IgD-negative memory B cell (primary cell): ENCODE data around the gene ETV6. TPM values are rescaled to one million over a fixed set of nuclear protein-coding genes. Genes with fewer than 3 reads are reported as not detected.
"Not testable (repeated sequence)": the region's sequence is repeated elsewhere in the genome, so short reads cannot be mapped to it uniquely, and the experiment has no call there.

ENCODE experiments used
- H3K27ac Mint-ChIP-seq, 3 donors: one replicate each; pipeline ENCODE4 v1.8.0; 2020 to 2022; ENCODE audit warnings: mild to moderate bottlenecking in 3 of 3, mixed read lengths in 3 of 3, moderate library complexity in 1 of 3
- H3K27me3 Mint-ChIP-seq: one replicate; pipeline ENCODE4 v1.8.0; 2021; ENCODE audit warnings: mixed read lengths
- H3K36me3 Mint-ChIP-seq: one replicate; pipeline ENCODE4 v1.8.0; 2020; ENCODE audit warnings: mild to moderate bottlenecking, mixed read lengths
- H3K4me1 Mint-ChIP-seq, 3 donors: one replicate each; pipeline ENCODE4 v1.8.0; 2020 to 2022; ENCODE audit warnings: mixed read lengths in 3 of 3, mild to moderate bottlenecking in 1 of 3
- H3K4me3 Mint-ChIP-seq, 4 donors: one replicate each; pipeline ENCODE4 v1.8.0; 2020 to 2022; ENCODE audit warnings: mild to moderate bottlenecking in 4 of 4, mixed read lengths in 4 of 4, moderate library complexity in 3 of 4
- H3K9me3 Mint-ChIP-seq, 3 donors: one replicate each; pipeline ENCODE4 v1.8.0; 2020 to 2021; ENCODE audit warnings: mixed read lengths in 3 of 3, mild to moderate bottlenecking in 1 of 3
- polyA plus RNA-seq: library from polyadenylated mRNA; unstranded; fragments of 300-500 nt; fragmentation: Illumina TruSeq; gene quantifications from one replicate; pipeline ENCODE4 v1.2.3, GENCODE V29; 2021

The ETV6 gene
- polyA plus RNA-seq, 1 donor from 2014 or later: 9.8 TPM

DNA sequence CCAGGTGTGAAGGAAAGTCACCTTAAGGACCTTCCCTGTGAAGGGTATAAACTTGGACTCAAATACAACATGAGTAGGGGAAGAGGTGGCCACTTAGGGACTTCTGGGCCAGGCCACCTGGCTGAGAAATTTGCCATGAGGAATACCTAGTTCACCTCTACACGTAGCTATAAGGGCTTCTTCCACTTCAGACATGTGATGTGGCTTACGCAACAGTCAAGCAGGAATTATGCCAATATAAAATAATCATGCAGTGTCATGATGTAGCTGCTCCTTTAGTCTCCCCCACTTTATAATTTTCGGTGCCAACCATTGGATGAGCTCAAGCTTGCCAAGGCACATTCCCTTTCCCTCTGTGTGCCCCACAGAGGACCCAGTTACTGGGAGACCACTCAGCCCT lies 254.7 kb downstream of the ETV6 start:
- peaks cover 1% of the 10 kb centered on the region for H3K36me3 Mint-ChIP-seq
- no peak overlapping the region for H3K4me3 Mint-ChIP-seq
- H3K27ac Mint-ChIP-seq: no peak overlapping the region
- peaks cover 2 to 7% (median 6%) of the 10 kb centered on the region in 3 donors for H3K4me1 Mint-ChIP-seq
- H3K9me3 Mint-ChIP-seq: peaks cover 6 to 12% (median 6%) of the 10 kb centered on the region in 3 donors
- peaks cover 1% of the 10 kb centered on the region for H3K27me3 Mint-ChIP-seq

DNA sequence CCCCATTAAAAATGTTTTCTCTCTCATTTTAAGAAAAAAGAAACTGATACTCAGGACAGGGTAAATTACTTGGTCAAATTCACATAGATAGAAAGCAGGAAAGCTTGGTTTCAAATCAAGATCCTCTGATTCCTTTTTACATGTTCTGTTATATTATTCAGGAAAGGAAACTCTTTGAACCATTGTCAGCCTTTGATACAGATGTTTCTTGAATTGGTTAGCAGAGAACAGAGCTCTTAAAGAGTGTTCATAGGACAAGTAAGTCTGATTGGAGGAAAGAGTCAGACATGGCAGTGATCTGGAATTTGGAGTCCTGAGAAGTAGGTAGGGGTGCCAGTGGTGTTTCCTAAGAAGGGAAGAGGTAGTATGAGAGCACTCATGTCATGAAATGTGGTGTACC lies 256.1 kb downstream of the ETV6 start:
- Mint-ChIP-seq H3K4me1 (peaks cover 2 to 7% (median 6%) of the 10 kb centered on the region in 3 donors), H3K4me3 (no peak overlapping the region), H3K9me3 (peaks cover 6 to 16% (median 6%) of the 10 kb centered on the region in 3 donors), H3K36me3 (peaks cover 2% of the 10 kb centered on the region), H3K27me3 (no peaks in the 10 kb centered on the region), H3K27ac (no peak overlapping the region)

DNA sequence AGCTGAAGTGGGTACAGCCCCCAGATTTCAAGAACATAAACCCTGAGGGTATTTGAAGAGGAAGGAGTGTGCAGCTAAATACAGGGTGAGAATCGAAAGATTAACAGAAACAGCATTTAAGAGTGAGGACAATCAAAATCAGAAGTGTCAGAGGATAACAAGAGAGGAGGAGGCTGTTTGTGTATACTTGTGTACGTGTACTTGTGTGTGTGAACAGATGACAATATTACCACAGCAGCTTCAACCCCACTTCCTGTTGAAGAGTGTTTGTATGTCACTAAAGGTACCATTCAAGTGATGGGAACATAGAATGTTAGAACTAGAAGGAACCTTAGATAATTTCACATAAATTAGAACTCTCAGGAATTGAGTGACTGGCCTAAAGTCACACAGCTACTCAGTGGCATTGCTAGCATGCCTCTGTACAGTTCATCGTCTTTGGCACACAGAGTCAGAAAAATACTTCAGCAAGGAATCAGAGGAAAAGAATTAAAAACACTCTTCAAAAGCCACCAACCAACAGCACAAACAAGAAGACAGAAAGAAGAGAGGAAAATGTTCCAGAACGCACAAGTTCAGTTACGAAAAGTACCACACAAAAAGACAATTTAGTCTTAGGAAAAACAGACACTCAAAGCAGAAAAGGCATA lies 256.9 kb downstream of the ETV6 start:
- Mint-ChIP-seq H3K27ac (peak overlapping the region in 1 of 3 donors; percentile 49), H3K4me1 (peaks cover 2 to 7% (median 6%) of the 10 kb centered on the region in 3 donors), H3K27me3 (no peaks in the 10 kb centered on the region), H3K9me3 (peaks cover 6 to 17% (median 6%) of the 10 kb centered on the region in 3 donors), H3K4me3 (no peak overlapping the region), H3K36me3 (peaks cover 3% of the 10 kb centered on the region)

DNA sequence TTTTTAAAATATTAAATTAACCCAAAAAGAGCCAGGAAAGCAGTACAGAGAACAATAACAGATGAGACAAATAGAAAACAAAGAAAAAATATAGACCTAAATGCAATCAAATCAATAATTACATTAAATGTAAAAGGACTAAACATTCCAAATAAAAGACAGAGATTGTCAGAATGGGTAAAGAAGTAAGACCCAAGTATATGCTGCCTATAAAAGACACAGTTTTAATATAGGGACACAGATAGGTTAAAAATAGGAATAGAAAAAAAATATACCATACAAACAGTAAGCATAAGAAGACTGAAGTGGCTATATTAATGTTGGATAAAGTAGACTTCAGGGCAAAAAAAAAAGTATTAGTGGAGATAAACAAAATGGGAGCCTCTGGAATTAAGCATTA lies 258.2 kb downstream of the ETV6 start:
- no peaks in the 10 kb centered on the region for H3K27me3 Mint-ChIP-seq
- peaks cover 6 to 17% (median 6%) of the 10 kb centered on the region in 3 donors for H3K9me3 Mint-ChIP-seq
- no peaks in the 10 kb centered on the region for H3K4me1 Mint-ChIP-seq
- no peak overlapping the region for H3K27ac Mint-ChIP-seq
- peaks cover 3% of the 10 kb centered on the region for H3K36me3 Mint-ChIP-seq
- no peak overlapping the region for H3K4me3 Mint-ChIP-seq

DNA sequence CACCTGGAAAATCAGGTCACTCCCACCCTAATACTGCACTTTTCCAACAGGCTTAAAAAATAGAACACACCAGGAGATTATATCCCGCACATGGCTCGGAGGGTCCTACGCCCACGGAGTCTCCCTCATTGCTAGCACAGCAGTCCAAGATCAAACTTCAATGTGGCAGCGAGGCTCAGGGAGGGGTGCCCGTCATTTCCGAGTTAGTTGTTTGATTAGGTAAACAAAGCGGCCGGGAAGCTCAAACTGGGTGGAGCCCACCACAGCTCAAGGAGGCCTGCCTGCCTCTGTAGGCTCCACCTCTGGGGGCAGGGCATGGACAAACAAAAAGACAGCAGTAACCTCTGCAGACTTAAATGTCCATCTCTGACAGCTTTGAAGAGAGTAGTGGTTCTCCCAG lies 259.9 kb downstream of the ETV6 start:
- H3K4me1 Mint-ChIP-seq, H3K27ac Mint-ChIP-seq, H3K4me3 Mint-ChIP-seq, H3K36me3 Mint-ChIP-seq, H3K27me3 Mint-ChIP-seq: not testable (repeated sequence)
- H3K9me3 Mint-ChIP-seq: peaks cover 6 to 17% (median 6%) of the 10 kb centered on the region in 3 donors

DNA sequence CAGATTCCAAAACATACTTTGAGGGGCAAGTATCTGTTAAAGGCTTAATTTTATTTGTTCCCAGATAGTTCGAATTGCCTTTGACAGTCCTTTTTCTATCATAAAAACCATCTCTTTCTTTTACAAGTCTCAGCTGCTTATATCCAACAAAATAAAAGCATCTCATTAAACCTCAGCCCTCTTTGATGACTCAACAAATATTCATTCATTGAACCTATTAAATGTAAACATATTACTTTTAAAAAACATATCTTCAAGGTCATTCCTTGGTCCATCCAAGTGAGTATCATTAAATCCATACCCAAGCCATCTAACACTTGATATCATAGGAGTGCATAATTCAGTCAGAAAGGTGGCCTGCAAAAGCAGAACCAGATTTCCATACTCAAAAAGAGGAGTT lies 266.6 kb downstream of the ETV6 start:
- Mint-ChIP-seq H3K4me3 (no peak overlapping the region), H3K27me3 (no peaks in the 10 kb centered on the region), H3K9me3 (peaks cover 0 to 4% (median 0%) of the 10 kb centered on the region in 3 donors), H3K4me1 (no peaks in the 10 kb centered on the region), H3K36me3 (no peaks in the 10 kb centered on the region), H3K27ac (peak overlapping the region in 1 of 3 donors; percentile 40)

DNA sequence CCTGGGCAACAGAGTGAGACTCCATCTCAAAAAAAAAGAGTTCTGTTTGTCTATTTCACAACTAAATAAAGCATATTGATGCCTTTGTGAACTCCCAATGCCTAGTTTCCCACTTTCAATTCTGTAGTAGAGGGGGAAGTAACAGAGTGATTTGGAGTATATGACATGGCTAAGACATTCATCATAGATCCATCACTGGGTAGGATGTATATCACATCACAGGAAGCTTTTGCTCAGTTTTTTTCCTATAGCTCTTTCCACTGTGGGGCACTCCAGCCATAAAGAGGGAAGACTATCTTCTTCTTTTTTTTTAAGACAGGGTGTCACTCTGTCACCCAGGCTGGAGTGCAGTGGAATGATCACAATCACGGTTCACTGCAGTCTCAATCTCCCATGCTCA lies 267.3 kb downstream of the ETV6 start:
- Mint-ChIP-seq H3K4me1 (no peaks in the 10 kb centered on the region), H3K27me3 (no peaks in the 10 kb centered on the region), H3K27ac (peak overlapping the region in 1 of 3 donors; percentile 40), H3K4me3 (no peak overlapping the region), H3K36me3 (no peaks in the 10 kb centered on the region), H3K9me3 (peaks cover 0 to 4% (median 0%) of the 10 kb centered on the region in 3 donors)

DNA sequence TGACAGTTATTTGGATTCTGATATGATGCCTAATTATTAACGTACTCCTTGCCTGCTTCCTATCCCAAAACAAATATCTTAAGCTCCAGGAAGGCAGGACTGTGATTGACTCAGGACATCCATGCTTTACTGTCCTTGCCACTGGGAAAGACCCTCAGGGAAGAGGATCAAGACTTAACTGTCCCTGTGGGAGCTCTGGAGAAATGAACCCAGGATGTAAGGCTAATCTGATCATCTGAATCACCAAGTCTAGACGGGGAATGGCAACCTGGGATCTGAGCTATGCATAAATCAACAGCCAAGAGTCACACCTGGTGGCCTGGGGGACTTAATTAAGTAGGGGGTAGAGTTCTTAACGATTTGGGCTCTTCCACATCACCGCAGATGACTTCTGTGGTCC lies 268.0 kb downstream of the ETV6 start:
- no peaks in the 10 kb centered on the region for H3K36me3 Mint-ChIP-seq
- H3K27ac Mint-ChIP-seq: no peak overlapping the region
- H3K27me3 Mint-ChIP-seq: no peaks in the 10 kb centered on the region
- no peaks in the 10 kb centered on the region for H3K4me1 Mint-ChIP-seq
- peaks cover 0 to 4% (median 0%) of the 10 kb centered on the region in 3 donors for H3K9me3 Mint-ChIP-seq
- no peak overlapping the region for H3K4me3 Mint-ChIP-seq

DNA sequence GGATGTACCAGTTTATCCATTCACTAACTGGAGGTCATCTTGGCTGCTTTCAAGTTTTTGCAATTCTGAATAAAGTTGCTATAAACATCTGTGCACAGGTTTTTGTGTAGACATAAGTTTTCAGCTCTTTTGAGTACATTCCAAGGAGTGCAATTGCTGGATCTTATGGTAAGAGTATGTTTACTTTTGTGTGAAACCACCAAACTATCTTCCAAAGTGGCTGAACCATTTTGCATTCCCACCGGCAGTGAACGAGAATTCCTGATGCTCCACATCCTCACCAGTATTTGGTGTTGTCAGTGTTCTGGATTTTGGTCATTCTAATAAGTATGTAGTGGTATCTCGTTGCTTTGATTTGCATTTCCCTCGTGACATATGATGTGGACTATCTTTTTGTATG lies 270.8 kb downstream of the ETV6 start:
- H3K4me3 Mint-ChIP-seq: no peak overlapping the region
- peaks cover 0 to 1% (median 0%) of the 10 kb centered on the region in 3 donors for H3K9me3 Mint-ChIP-seq
- no peaks in the 10 kb centered on the region for H3K36me3 Mint-ChIP-seq
- no peak overlapping the region for H3K27ac Mint-ChIP-seq
- no peaks in the 10 kb centered on the region for H3K4me1 Mint-ChIP-seq
- no peaks in the 10 kb centered on the region for H3K27me3 Mint-ChIP-seq

DNA sequence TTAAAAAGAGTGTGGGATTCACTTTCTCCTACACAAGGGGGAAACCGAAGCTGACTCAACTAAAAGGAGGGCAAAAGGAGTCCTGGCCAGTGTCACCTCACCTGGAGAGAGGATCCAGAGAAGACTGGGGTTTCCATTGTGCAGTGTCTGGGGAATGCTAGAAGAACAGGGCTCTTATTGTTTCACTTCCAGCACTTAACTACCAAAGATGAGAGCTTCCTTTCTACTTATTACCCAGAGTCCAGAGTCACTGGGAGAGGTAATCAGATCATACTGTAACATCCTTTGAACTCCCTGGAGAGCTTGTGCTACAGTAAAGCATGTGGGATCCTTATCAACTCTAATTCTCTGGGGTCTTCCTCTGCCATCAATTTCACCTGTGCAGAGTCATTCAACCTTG lies 272.9 kb downstream of the ETV6 start:
- Mint-ChIP-seq H3K27ac (no peak overlapping the region), H3K4me1 (no peaks in the 10 kb centered on the region), H3K9me3 (peaks cover 0 to 1% (median 0%) of the 10 kb centered on the region in 3 donors), H3K27me3 (no peaks in the 10 kb centered on the region), H3K36me3 (no peaks in the 10 kb centered on the region), H3K4me3 (no peak overlapping the region)

DNA sequence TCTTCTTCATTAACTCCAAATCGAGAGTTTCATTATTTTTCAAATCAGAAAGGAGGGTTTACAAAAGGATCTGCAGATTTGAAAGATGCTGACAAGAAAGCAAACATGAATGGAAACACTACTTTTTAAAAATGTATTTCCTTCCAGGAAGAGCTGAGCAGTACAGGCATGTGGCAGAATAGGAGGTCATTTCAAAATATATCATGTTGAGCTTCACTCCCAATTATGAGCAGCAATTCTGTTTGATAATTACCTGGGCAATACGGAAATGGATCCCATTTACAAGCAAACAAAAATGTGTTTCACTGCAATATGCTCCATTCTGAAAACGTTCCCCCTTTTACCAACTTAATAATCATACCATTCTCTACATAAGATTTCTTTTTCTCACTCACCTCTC lies 273.6 kb downstream of the ETV6 start:
- no peak overlapping the region for H3K4me3 Mint-ChIP-seq
- no peak overlapping the region for H3K27ac Mint-ChIP-seq
- no peaks in the 10 kb centered on the region for H3K36me3 Mint-ChIP-seq
- H3K4me1 Mint-ChIP-seq: no peaks in the 10 kb centered on the region
- peaks cover 0 to 1% (median 0%) of the 10 kb centered on the region in 3 donors for H3K9me3 Mint-ChIP-seq
- no peaks in the 10 kb centered on the region for H3K27me3 Mint-ChIP-seq

DNA sequence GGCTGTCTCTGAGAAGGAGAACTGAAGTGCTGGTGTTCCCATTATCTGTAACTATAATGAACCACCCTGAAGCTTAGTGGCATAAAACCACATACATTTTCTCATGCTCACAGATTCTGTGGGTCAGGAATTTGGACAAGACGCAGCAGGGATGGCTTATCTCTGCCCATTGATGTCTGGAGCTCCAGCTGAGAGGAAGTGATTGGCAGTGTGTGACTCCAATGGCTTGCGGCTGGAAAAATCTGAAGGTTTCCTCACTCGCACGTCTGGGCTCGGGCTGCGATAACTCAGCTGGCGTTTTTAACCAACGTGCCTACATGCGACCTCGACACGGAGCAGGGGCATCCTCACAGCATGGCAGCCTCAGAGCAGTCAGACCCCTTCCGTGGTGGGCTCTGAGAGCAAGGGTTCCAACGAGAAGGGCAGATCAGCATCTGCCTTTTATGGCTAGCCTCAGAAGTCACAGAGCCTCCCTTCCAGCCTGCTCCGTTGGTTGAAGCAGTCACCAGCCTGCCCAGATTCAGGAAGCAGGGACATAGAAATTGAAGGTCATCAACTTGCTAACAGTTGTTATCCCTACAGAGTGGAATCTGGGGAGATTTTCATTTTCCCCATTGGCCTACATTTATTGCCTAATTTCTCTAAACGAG lies 277.9 kb downstream of the ETV6 start:
- H3K27ac Mint-ChIP-seq: no peak overlapping the region
- H3K36me3 Mint-ChIP-seq: no peaks in the 10 kb centered on the region
- peaks cover 0 to 2% (median 0%) of the 10 kb centered on the region in 3 donors for H3K4me1 Mint-ChIP-seq
- H3K27me3 Mint-ChIP-seq: no peaks in the 10 kb centered on the region
- H3K9me3 Mint-ChIP-seq: peaks cover 0 to 2% (median 0%) of the 10 kb centered on the region in 3 donors
- H3K4me3 Mint-ChIP-seq: no peak overlapping the region

DNA sequence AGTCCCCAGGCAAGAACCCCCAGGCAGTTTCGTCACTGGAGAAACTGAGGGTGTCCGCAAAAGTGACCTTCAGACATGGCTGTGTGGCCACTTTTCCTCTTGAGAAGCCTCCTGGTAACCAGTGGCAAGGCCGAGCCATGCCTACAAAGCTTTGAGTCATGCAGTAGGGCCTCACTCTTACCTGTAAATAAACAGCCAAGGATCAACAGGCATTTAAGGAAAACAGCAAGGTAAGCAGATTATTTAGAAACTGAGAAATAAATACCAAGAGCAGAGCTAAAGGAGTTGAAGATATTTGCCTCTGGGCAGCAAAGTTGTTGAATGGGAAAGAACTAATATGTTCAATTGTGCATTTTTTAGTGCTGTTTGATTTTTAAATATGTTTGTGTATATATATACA lies 280.2 kb downstream of the ETV6 start:
- Mint-ChIP-seq H3K27ac (no peak overlapping the region), H3K36me3 (no peaks in the 10 kb centered on the region), H3K9me3 (peaks cover 0 to 2% (median 0%) of the 10 kb centered on the region in 3 donors), H3K4me1 (peaks cover 0 to 2% (median 0%) of the 10 kb centered on the region in 3 donors), H3K27me3 (no peaks in the 10 kb centered on the region), H3K4me3 (no peak overlapping the region)

DNA sequence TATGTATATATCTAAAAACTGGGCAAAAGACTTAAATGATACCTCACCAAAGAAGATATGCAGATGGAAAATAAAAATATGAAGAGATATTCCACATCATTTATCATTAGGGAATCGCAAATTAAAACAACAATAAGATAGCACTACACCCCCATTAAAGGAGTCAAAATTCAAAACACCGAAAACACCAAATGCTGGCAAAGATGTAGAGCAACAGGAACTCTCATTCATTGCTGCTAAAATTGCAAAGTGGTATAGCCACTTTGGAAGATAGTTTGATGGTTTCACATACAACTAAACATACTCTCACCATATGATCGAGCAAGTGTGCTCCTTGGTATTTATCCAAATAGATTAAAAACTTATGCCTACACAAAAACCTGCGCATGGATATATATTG lies 289.7 kb downstream of the ETV6 start:
- Mint-ChIP-seq H3K9me3 (no peaks in the 10 kb centered on the region), H3K27me3 (no peaks in the 10 kb centered on the region), H3K36me3 (no peaks in the 10 kb centered on the region), H3K27ac (no peak overlapping the region), H3K4me3 (no peak overlapping the region), H3K4me1 (no peaks in the 10 kb centered on the region)

DNA sequence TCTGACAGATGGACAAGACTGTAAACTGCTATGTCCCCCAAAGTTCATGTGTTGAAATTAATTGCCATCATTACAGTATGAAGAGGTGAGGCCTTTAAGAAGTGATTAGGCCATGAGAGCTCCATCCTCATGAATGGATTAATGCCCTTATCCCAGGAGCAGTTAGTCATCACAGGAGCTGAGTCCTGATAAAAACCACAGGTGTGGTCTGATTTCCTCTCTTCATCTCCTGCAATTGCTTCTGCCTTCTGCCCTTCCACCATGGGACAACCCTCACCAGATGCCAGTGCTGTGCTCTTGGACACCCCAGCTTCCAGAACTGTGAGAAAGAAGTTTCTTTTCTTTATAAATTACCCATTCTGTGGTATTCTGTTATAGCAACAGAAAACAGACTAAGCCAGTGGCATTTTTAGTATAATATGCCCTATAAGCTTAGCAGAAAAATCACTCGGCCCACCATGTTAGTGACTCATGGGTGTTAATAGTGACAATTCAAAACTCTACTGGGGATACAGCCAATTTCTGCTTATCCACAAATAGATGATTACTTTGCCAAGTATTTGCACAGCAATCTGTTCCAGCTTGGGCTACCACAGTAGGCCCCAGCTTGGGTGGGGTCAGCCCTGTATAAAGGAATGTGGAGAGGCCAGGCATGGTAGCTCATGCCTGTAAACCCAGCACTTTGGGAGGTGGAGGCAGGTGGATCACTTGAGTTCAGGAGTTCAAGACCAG lies 292.3 kb downstream of the ETV6 start:
- peaks cover 0 to 3% (median 0%) of the 10 kb centered on the region in 3 donors for H3K4me1 Mint-ChIP-seq
- H3K4me3 Mint-ChIP-seq: no peak overlapping the region
- H3K27ac Mint-ChIP-seq: no peak overlapping the region
- no peaks in the 10 kb centered on the region for H3K9me3 Mint-ChIP-seq
- peaks cover 3% of the 10 kb centered on the region for H3K36me3 Mint-ChIP-seq
- peaks cover 4% of the 10 kb centered on the region for H3K27me3 Mint-ChIP-seq
